Occipital lobe (tissue), 2 donors: ENCODE data around the gene EXOSC3. TPM values are rescaled to one million over a fixed set of nuclear protein-coding genes. Genes with fewer than 3 reads are reported as not detected.
"Not testable (repeated sequence)": the region's sequence is repeated elsewhere in the genome, so short reads cannot be mapped to it uniquely, and the experiment has no call there.

Experiments used
- DNase-seq: peaks from one replicate; lab custom pipeline; 2025; lab: John Stamatoyannopoulos, UW
- total RNA-seq: library from RNA; depleted of rRNA; stranded (reverse); fragments of >200 nt; gene quantifications from one replicate; pipeline ENCODE4 v1.2.3, GENCODE V29; 2014

The EXOSC3 gene
- total RNA-seq, 1 donor from 2014 or later = 74.9 TPM

DNA sequence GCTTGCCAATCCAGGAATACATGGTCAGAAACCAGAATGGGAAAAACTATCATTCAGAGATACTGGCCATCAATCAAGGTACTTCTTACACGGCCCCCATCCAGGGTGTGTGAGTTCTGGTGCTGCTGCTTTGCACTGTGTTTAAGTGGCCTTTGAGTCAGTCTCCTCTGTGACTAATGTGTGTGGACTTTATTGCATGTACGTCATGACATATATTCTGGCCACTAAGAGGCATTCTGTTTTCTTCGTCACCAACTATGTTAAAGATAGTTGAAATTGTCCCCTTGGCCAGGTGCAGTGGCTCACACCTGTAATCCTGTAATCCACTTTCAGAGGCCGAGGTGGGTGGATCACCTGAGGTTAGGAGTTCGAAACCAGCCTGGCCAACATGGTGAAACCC, 8.5 kb downstream of the EXOSC3 start:
- no peak for DNase-seq

DNA sequence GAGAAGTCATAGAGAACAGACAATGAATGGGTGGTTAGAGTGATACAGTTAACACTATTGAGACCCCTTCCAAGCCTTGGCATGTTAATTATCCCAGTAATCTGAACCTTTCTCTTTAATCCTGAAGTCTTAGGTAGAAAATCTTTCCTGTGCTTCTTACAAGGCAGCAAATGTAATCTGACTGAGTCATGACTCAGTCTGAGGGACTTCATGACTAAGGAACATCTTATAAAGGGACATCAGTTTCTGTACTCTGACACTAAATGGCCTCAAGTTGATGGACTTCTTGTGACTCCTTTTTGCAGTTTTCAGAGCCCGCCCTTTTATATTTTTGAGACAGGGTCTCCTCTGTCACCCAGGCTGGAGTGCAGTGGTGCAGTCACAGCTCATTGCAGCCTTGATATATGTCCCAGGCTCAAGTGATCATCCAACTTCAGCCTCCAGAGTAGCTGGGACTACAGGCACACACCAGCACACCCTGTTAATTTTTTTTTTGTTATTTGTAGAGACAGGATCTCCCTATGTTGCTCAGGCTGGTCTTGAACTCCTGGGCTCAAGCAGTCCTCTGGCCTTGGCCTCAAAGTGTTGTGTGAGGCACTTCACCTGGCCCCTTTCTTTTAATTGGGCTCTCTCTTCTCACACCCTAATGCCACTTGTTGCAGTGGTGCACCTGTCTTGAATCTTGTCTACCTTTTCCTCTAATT, 9.5 kb downstream of the EXOSC3 start:
- no peak for DNase-seq

DNA sequence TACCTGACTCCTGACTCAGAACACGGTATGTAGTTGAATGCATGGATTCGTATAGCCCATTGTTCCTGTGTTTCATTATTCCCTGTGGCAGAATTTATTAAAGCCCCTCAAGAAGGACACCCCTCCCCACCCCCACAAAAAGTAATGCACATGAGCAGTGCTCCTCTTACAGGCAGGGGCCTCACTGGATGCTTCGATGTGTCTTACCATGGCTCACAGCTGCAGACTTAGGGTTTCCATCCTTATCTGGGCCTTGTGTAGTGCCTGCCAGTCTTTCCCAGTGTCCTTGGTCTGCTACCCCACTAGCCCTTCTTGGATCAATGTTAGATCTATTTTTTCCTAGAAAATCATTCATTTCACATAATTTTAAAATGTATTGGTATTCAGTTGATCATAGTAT, 14.9 kb downstream of the EXOSC3 start:
- DNase-seq = no peak

DNA sequence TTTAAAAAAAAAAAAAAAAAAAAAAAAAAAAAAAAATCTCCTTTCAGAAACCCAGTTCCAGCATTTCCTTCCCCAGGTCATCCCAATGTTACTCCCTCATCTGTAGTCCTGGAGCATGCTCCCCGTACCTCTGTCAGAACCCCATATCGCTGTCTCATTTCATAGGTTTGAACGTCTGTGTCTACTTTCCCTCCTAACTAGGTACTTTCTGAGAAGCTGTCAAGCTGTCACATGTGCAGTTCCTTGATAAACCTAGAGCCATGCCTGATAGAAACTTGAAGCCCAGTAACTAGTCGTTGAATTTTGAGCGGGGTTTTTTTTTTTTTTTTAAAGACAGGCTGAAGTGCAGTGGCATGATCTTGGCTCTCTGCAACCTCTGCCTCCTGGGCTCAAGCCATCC, 15.6 kb downstream of the EXOSC3 start:
- DNase-seq = no peak

DNA sequence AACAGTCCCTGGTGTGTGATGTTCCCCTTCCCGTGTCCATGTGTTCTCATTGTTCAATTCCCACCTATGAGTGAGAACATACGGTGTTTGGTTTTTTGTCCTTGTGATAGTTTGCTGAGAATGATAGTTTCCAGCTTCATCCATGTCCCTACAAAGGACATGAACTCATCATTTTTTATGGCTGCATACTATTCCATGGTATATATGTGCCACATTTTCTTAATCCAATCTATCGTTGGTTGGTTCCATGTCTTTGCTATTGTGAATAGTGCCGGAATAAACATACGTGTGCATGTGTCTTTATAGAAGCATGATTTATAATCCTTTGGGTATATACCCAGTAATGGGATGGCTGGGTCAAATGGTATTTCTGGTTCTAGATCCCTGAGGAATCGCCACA, 19.6 kb downstream of the EXOSC3 start:
- not testable (repeated sequence) for DNase-seq

DNA sequence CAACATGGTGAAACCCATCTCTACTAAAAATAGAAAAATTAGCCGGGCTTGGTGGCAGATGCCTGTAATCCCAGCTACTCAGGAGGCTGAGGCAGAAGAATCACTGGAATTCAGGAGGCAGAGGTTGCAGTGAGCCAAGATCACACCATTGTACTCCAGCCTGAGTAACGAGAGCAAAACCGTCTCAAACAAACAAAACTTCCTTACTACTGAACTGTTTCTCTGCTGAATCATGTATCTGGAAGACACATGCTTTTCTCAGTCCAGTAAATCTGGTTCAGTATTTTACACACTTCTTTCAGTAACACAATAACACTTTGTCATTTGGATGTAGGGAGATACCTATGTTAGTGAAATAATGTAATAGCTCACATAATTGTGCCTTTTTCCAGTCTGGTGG, 23.4 kb downstream of the EXOSC3 start:
- no peak for DNase-seq

DNA sequence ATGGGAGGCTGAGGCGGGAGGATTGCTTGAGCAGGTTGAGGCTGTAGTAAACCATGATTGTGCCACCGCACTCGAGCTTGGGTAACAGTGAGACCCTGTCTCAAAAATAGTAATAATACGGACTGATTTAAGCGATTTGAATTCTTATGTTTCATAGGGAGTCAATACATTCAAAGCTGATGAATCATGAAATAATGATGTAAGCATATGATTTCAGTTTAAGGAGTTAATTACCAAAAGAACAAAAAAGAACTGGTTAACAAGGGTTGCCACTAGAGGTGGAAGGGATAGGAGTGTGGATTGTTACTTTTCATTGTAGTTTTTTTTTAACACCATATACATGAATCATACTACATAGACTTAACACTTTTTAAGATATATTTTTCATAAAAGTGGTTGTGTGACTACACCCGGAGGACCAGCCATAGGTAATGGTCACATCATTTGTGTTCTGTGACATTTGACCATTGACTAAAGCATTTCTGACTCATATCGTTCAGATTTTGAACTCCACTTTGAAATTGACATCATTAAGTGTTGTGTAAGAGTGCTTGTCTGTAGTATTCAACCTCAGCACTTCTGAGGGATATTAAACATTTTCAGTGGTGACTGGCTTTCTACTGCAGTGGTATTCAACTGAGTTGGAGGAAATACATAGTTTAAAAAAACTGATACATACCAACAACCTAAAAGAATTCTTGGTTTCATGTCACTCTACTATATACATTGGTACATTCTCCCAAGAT, 24.3 kb downstream of the EXOSC3 start:
- no peak for DNase-seq

DNA sequence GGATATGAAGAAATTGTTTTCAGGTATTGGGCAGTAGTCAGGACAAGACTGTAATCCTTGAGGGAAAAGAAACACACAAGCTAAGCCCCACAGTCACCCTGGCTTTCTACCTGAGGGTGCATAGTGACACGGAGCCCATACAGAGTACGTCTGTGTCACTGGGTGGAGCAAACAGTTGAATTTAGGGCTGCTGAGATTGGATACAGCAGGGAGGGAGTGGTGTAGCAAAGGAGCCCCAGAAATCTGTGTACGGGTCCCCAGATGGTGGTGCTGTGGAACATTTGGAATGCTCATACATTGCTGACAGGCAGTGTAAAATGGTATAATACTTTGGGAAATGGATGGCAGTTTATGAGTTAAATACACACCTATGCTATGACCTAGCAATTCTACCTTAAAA, 26.1 kb downstream of the EXOSC3 start:
- no peak for DNase-seq

DNA sequence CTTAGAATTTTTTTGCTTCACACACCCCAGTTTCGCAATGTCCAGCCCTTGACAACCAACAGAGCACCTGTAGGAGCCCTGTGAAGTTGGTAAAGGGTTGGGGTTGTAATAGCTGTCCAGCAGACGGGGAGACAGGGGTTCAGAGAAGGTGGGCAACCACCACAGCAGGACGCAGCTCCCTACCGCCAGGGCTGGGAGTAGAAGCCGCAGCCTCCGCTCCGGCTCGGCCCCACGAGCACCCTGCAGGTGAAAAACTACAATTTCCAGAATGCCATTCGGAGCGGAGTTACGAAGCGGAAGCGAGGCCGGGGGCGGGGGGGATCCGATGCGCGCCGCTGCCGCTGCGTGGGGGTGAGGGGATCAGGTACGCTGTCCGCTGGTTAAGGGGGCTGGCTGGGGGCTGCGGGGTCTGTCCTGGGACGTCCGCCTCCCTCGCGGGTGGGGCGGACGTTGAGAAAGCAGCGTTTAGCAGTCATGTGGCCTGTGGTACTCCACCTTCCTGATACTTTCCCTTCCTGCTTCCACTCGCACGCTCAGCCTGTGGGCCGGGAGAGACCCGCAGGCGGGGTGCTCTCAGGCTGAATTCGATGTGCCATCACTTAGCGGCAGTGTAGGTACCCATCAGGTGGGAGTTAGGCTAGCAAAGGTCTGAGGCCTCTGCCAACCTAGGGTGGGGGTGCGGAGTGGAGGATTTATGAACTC, 31.2 kb downstream of the EXOSC3 start, which contains the start of gene TRMT10B:
TRMT10B (plus strand) TSS at position 317 of the 702 bp plus-strand sequence. CDS start 8,127 bp downstream, outside the sequence.
- peak; percentile 55 for DNase-seq

DNA sequence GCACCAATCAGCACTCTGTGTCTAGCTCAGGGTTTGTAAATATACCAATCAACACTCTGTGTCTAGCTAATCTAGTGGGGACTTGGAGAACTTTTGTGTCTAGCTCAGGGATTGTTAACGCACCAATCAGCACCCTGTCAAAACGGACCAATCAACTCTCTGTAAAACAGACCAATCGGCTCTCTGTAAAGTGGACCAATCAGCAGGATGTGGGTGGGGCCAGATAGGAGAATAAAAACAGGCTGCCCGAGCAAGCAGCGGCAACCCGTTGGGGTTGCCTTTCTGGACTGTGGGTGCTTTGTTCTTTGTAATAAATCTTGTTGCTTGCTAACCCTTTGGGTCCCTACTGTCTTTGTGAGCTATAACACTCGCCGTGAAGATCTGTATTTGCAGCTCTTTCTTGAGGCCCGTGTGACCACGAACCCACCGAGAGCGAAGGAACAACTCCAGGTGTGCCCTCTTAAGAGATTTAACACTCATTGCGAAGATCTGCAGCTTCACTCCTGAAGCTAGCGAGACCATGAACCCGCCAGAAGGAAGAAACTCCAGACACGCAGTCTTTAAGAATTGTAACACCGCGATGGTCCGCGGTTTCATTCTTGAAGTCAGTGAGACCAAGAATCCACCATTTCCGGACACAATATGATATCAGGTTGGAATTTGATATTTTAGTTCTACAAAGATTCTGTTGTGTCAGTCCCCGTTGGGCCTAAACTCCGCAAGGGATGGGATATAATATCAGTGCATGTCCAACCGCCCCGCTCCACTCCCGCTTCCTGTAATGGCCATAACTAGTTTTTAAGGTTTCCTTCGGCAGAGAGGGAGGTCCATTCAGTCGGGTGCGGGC, 32.0 kb downstream of the EXOSC3 start:
- DNase-seq = no peak

DNA sequence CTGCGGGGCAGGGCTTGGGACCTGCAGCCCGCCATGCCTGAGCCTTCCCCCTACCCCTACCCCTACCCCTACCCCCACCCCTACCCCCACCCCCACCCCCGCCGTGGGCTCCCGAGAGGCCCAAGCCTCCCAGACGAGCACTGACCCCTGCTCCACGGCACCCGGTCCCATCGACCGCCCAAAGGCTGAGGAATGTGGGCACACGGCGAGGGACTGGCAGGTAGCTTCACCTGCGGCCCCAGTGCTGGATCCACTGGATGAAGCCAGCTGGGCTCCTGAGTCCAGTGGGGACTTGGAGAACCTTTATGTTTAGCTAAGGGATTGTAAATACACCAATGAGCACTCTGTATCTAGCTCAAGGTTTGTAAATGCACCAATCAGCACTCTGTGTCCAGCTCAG, 32.8 kb downstream of the EXOSC3 start:
- DNase-seq = not testable (repeated sequence)

DNA sequence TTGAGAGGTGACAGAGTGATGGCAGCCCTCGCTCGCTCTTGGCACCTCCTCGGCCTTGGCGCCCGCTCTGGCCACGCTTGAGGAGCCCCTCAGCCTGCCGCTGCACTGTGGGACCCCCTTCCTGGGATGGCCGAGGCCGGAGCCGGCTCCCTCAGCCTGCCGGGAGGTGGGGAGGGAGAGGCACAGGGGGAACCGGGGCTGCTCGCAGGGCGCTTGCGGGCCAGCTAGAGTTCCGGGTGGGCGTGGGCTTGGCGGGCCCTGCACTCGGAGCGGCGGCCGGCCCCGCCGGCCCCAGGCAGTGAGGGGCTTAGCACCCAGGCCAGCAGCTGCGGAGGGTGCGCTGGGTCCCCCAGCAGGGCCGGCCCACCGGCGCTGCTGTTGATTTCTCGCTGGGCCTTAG, 33.2 kb downstream of the EXOSC3 start:
- DNase-seq = not testable (repeated sequence)

DNA sequence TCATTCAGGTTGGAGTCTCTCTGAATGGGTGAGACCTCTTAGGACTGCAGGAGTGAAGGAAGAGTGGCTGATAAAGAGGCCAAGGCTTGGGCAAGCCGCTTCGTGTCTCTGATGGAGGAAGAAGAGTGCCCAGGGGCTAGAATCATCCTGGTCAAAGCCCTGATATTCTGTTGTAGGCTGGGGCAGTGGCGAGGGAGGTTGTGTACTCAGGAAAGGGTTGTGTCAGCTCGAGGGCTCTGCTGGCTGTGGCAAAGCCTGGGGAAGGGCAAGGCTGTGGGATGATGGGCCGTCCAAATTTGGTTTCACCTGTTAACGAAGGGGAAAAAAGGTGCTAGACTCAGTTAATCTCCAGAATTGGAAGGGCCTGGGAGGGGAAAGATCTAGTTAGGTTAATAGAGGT, 33.7 kb downstream of the EXOSC3 start:
- DNase-seq = no peak

DNA sequence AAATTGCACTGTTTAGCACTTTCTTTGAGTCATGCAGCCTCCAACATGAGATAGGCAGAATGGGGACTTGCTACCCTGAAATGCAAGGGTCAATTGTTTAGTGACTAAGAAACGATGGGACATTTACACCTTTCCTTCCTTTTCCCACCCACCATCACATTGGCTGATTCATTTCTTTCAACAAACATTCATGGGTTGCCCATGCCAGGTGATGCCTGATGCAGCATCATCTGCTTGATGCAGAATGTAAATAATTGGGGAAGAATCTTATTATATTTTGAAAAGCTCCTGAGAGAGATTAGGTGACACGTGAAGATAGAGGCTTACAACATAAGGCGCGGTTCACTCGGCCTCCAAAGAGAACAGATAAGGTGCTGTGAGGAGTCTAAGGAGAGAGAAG, 35.7 kb downstream of the EXOSC3 start:
- no peak for DNase-seq

DNA sequence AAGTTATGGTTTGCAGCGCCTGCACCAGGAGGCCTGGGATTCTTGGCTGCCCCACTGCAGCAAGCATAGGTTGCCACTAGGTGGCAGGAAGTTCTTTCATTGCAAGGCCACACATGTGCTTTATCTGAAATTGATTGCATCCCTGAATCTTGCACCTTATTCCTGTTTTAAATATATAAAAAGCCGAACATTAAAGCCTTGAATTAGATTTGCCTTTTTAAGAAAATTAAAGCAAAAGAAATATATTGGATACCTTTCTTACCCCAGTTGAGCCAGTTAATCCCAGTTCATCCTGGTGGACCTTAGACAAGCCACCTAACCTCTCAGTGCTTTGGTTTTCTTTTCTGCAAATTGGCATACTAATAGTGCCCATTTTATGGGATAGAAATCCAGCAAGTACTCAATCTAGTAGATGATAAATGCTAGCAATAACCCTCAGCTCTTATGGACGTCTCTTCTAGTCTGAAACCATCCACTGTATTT, 37.6 kb downstream of the EXOSC3 start:
- DNase-seq = no peak

DNA sequence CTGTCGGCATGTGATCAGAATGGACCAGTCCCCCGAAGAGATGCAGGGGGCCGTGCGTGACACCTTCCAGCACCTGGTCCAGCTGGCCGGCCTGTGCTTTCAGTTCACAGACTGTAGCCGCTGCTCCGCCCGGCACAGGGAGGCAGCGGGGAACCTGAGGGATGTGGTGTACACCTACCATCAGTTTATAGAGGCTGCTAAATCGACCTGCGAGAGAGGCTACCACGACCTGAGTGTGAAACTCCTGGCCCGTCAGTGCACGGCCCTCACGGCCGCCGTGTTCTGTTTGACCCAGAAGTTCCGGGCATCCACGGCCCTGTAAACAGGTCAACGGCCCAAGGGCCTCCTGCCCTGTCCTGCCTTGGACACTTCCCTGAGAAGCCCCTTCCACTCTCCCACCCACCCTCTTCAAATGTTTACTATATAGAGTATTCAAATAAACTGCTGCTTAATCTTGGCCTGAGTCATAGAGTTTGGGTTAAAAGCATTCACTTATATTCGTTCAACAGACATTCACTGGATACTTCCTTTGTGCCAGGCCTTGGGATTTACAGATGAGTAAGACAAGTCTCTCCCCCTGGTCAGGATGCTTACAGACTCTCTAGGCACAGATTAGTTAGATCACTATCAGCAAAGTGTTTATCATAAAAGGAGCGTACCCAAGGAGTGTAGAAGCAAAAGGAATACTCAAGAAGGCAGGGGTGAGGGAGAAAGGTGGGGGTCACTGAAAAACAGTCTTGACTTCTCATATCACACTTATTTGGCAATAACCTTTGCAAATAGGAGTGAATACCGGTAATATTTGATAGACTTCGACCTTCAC, 38.2 kb downstream of the EXOSC3 start:
- no peak for DNase-seq

DNA sequence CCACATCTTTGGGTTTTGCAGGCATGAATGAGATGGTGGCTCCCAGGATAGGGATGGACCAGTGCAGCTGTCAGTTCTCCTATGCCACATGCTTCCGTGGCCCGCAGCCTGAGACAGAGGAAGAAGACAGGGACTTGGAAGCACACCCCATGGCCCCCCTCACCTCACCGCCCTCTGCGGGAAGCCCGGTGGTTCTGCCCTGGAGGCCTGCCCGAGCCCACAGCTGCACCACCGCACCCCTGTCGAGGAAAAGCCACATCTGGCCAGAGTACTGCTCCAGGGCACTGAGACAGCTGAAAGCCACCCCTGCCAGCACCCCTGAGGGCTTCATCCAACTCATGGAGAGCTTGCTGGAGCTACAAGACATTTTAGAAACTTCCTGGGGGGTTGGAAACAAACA, 38.9 kb downstream of the EXOSC3 start:
- DNase-seq = no peak

DNA sequence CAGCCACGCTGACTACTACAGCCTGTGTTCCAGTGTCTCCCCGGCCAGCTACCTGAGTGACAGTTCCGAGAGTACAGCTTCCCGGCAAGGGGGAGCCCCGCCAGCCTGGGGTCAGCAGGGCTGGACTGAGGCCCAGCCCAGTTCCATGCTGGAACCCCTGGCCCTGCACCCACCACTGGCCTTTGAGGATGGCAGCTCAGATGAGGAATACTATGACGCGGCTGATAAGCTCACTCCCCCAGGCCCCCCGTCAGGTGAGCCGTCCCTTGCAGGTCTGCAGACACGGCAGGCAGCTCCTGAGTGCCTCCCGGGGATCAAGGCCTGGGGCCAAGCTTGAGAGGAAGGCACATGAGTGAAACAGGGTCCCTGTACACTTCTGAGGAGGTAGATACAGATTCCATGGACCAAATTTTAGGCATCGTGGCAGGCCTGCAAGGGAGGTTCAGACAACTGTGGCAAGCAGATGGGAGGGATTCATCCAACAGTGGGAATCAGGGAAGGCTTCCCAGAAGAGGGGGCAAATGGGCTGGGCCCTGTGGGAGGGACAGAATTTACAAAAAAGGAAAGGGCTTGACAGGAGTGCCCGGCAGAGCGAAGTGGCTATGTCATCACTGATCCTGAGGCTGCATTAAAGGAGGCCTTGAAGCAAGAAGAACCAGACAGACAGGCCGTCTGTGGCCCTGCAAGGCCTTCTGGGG, 44.1 kb downstream of the EXOSC3 start:
- DNase-seq = no peak

DNA sequence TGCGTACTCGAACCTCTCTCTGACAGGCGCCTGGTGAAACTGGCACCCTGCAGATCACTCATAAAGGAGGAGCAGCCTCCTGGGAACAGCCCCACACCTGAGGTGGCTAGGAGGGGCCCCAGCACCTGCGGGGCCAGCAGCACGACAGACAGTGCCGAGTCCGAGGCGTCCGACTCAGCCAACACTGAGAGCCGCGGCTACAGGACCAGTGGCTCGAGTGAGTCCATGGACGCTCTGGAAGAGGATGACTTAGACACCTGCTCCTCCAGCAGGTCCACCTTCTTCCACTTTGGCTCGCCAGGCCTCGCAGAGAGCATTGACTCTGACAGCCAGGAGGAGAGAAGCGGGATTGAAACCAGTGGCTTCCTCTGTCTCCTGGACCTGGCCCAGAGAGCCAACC, 44.7 kb downstream of the EXOSC3 start:
- DNase-seq = no peak

DNA sequence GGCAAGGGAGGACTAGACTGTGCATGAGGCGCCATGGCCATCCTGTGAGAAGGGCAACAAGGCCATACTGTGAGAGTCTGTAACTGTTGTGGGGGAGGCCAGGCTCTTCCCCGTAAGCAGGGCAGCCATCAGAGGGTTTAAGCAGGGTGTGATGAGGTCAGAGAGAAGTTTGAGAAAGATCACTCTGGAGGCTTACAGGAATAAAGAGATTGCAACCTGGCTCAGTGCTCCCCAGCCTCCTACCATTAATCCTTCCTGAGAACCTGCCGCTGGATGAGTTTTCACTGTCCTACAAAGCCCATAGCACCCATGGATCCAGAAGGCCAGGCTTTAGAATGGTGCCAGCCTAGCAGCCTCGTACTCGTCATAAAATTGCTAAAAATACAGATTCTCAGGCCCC, 45.6 kb downstream of the EXOSC3 start:
- DNase-seq = no peak
